Right cardiac atrium (tissue), 5 donors: ENCODE results near the gene HOXD4. TPM values are rescaled to one million over a fixed set of nuclear protein-coding genes. Genes with fewer than 3 reads are reported as not detected.

Experiments used
- ATAC-seq, 2 donors: fragments of 200-7000 bp; cut with Tn5 transposase; one replicate each; pipeline versions ENCODE4 v1.8.0 to v1.9.1; 2020; ENCODE audit warnings: moderate library complexity in 2 of 2, mild to moderate bottlenecking in 1 of 2
- DNase-seq, 3 donors: peaks; one replicate each; pipeline ENCODE4 v3.0.0-alpha.2; 2020
- H3K27ac ChIP-seq: one replicate; pipeline ENCODE4 v1.5.1; 2013; ENCODE audit warnings: mild to moderate bottlenecking, low read length, control low read depth, moderate library complexity
- H3K27me3 ChIP-seq: one replicate; pipeline ENCODE4 v1.6.1; 2013; ENCODE audit not compliant: control insufficient read depth, insufficient read depth
- H3K4me1 ChIP-seq: one replicate; pipeline ENCODE4 v1.6.1; 2013; ENCODE audit warnings: low read length; ENCODE audit not compliant: control insufficient read depth, insufficient read depth
- H3K4me3 ChIP-seq: one replicate; pipeline ENCODE4 v1.5.1; 2013; ENCODE audit warnings: low read length, control low read depth
- H3K9me3 ChIP-seq: one replicate; pipeline ENCODE4 v1.6.1; 2013; ENCODE audit warnings: low read length; ENCODE audit not compliant: control insufficient read depth
- WGBS: extraction: QIAGEN DNeasy Blood & Tissue Kit; methylation state at CpG from one replicate; pipeline ENCODE4 v1.1.7; 2013; 5-methylcytosine and 5-hydroxymethylcytosine counted together
- intact Hi-C, 4 donors: fragments of 100-400 bp; cut with DNase I; formaldehyde crosslinking; loops; one replicate each; pipeline versions ENCODE4 v1.11.0 to v1.14.0; 2022 to 2023
- polyA plus RNA-seq: library from polyadenylated mRNA; stranded (reverse); fragments of 200-250 nt; gene quantifications from one replicate; pipeline ENCODE4 v1.2.3, GENCODE V29; 2013
- total RNA-seq, 4 donors: library from RNA; stranded (reverse); fragmentation: NEBNext Ultra II Directional; extraction: Animal tissue kit (Norgen Biotek cat#: 25700); gene quantifications; one replicate each; pipeline ENCODE4 v1.2.1, GENCODE V29; 2021
- donor health status: healthy with polysubstance abuse.
- donor health status: DM: no; HTN: yes; CAD: no.
- donor health status: DM: no; HTN: no; CAD: no.
- donor health status: DM: no; HTN: yes; CAD: no; lungs with severe emphysema.
- donor health status: DM: yes; HTN: yes; CAD: no.

Gene HOXD4
- total and polyA plus RNA-seq, 5 donors, result 0.29 TPM; not detected in 4

GRCh38 chr2:176147210-176147799 lies 4.0 kb upstream of the HOXD4 start:
- H3K27me3 ChIP-seq, result peaks cover 8% of the 10 kb centered on the region
- WGBS, result 19% methylated on average over 32 of the region's 32 CpGs
- no peaks in the 10 kb centered on the region for H3K9me3 ChIP-seq
- peaks cover 3% of the 10 kb centered on the region for H3K4me1 ChIP-seq
- intact Hi-C loops, result loop anchor here in 3 of 4 donors (10.0 kb wide), 2 partner anchors 407 to 667 kb away; no protein-coding TSS in a partner anchor
- no peak overlapping the region for H3K27ac ChIP-seq
- H3K4me3 ChIP-seq, result no peak overlapping the region
- DNase-seq (no peak), ATAC-seq (no peak)

GRCh38 chr2:176147800-176148496 lies 3.4 kb upstream of the HOXD4 start:
- H3K27ac ChIP-seq, result no peak overlapping the region
- H3K27me3 ChIP-seq, result peaks cover 8% of the 10 kb centered on the region
- DNase-seq (no peak), ATAC-seq (no peak)
- H3K4me1 ChIP-seq, result peaks cover 3% of the 10 kb centered on the region
- intact Hi-C loops, result loop anchor here in 3 of 4 donors (10.0 kb wide), 2 partner anchors 407 to 667 kb away; no protein-coding TSS in a partner anchor
- H3K9me3 ChIP-seq, result no peaks in the 10 kb centered on the region
- H3K4me3 ChIP-seq, result no peak overlapping the region
- 14% methylated on average over 31 of the region's 31 CpGs for WGBS

GRCh38 chr2:176148751-176149421 lies 2.5 kb upstream of the HOXD4 start:
- no peak for ATAC-seq
- no peak for DNase-seq
- H3K27ac ChIP-seq, result no peak overlapping the region
- WGBS, result 31% methylated on average over 11 of the region's 11 CpGs
- H3K27me3 ChIP-seq, result peaks cover 3% of the 10 kb centered on the region
- H3K4me1 ChIP-seq, result peaks cover 3% of the 10 kb centered on the region
- H3K9me3 ChIP-seq, result no peaks in the 10 kb centered on the region
- no peak overlapping the region for H3K4me3 ChIP-seq
- intact Hi-C loops, result loop anchor here in 3 of 4 donors (10.0 kb wide), 2 partner anchors 406 to 666 kb away; no protein-coding TSS in a partner anchor

GRCh38 chr2:176149481-176149938 lies 1.8 kb upstream of the HOXD4 start:
- no peak for DNase-seq
- Histone ChIP-seq H3K4me3 (no peak overlapping the region), H3K4me1 (peaks cover 3% of the 10 kb centered on the region), H3K27ac (no peak overlapping the region), H3K27me3 (peaks cover 3% of the 10 kb centered on the region), H3K9me3 (no peaks in the 10 kb centered on the region)
- ATAC-seq, result no peak
- intact Hi-C loops, result loop anchor here in 3 of 4 donors (10.0 kb wide), 2 partner anchors 405 to 665 kb away; no protein-coding TSS in a partner anchor
- 29% methylated on average over 22 of the region's 22 CpGs for WGBS

DNA sequence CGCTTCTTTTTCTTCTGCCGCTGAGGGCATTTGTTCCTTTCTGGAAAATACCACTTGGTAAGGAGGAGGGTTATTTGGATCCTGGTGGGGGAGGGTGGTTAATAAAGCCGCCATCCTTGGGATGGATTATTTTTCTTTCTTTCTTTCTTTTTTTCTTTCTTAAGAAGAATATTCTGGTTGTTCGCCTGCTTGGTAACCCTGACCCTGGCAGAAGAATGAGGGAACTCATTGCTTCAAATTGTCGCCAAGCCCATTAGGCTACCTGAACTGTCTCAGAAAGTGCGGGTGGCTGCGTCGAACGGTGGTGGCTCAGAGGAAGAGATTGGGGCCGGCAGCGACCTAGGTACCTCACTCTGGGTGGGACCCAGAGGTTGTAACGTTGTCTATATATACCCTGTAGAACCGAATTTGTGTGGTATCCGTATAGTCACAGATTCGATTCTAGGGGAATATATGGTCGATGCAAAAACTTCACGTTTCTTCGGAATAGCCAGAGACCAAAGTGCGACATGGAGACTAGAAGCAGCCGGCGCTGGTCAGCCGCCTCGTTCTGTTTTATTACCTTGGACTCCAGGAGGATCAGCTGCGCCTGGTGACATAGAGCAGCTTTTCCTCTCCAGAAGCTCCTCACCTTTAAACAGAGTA lies 1.3 kb upstream of the HOXD4 start:
- no peak for DNase-seq
- Histone ChIP-seq H3K27ac (no peak overlapping the region), H3K4me1 (peaks cover 3% of the 10 kb centered on the region), H3K4me3 (no peak overlapping the region), H3K27me3 (no peaks in the 10 kb centered on the region), H3K9me3 (no peaks in the 10 kb centered on the region)
- intact Hi-C loops, result loop anchor here in 3 of 4 donors (10.0 kb wide), 2 partner anchors 405 to 665 kb away; no protein-coding TSS in a partner anchor
- 20% methylated on average over 24 of the region's 24 CpGs for WGBS
- ATAC-seq, result no peak

DNA sequence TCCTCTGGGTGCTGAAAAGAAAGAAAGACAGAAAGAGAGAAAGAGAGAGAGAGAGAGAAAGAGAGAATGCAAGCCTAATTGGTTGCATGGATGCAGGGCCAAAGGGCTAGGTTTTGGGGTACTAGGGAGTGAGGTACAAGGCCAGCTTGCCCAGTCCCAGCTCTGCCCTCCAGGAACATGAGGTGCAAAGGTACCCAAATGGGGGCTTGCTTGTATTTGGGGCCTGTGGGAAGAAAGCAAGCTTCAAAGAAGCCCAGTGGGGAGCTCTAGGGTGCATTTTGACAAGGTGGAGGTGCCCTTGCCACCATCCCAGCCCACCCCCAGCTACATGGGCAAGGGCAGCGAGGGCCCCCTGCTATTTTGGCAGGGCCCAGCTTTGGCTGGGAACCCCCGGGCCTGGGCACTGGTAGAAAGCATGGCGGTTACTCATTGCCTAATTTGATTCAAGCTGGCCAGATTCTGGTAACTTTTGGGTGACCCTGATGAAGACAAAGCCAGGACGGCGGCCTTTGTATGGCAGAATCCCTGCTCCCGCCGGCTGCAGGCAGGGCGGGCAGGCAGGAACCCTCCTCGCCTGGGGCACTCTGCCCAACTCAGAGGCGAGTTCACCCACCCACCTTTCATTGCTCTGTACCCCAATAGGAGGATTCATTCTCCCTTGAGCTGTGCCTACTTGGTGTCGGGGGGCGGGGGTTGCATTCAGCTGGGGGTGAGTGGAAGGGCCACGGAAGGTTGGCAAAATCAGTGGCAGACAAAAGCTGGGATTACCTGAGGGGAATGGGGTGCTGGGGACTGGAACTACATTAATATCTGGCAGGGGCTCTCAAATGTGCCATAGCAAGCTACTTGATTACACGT lies 537 bp upstream of the HOXD4 start:
- Histone ChIP-seq H3K27me3 (no peaks in the 10 kb centered on the region), H3K4me1 (peaks cover 3% of the 10 kb centered on the region), H3K4me3 (no peak overlapping the region), H3K27ac (no peak overlapping the region), H3K9me3 (no peaks in the 10 kb centered on the region)
- ATAC-seq (no peak), DNase-seq (no peak)
- intact Hi-C loops, result no loop called here
- 23% methylated on average over 14 of the region's 14 CpGs for WGBS

DNA sequence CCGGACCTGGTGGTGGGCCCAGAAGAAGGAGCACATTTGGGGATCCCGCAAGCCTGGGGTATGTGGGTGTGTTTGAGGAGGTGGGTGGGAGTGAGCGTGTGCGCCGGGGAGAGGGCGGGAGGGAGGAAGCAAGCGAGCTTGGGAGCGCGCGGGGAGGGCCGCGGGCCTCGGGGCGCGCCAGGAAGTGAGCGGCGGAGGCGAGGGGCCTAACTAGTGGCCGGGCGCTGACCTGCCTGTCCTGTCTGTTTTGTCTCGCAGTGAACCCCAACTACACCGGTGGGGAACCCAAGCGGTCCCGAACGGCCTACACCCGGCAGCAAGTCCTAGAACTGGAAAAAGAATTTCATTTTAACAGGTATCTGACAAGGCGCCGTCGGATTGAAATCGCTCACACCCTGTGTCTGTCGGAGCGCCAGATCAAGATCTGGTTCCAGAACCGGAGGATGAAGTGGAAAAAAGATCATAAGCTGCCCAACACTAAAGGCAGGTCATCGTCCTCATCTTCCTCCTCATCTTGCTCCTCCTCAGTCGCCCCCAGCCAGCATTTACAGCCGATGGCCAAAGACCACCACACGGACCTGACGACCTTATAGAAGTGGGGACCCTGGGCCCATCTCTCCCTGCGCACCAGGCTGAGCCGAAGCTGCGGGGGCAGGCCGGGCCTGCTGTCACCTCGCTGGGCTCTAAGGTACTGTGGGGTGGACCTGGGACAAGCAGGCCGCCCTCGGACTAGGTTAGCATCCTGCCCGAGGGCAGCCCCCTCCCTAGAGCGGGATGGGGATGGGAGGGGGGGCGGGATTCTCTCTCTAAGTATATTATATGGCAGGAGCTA lies 1.2 kb downstream of the HOXD4 start:
- no peaks in the 10 kb centered on the region for H3K27me3 ChIP-seq
- ATAC-seq (no peak), DNase-seq (no peak)
- H3K27ac ChIP-seq, result no peak overlapping the region
- peaks cover 3% of the 10 kb centered on the region for H3K4me1 ChIP-seq
- intact Hi-C loops, result no loop called here
- H3K9me3 ChIP-seq, result no peaks in the 10 kb centered on the region
- WGBS, result 16% methylated on average over 48 of the region's 48 CpGs
- peak overlapping the region; percentile 27 for H3K4me3 ChIP-seq

DNA sequence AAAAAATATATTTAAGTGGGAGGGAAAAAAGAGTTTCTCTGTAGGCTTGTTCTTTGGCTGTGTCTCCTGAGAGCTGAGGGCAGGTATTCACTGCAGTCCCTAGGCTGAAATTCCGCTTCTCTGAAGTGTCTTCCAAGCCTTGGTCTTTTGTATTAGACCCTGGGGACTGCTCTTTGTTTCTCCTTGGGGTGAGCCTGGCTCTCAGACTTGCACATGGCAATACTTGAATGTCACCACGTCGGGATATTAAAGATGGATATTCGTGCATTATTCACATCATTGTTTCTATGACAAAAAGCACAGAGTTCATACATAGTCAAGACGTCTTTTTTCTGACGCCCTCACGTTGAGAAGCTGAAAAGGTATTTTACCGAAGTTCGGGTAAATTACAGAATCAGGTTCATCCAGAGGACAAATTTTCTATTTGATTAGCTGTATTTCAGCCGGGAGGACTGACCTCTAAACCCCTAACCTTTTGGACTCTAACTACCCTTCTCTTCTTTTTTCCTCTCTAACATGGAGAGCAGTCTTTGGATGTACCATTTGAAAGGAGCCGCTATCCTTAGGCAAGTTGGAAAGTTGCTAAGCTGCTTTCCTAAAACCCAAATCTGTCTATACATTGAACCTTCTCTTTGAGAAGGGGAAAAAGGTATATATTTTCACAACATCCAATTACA lies 3.4 kb downstream of the HOXD4 start:
- intact Hi-C loops, result no loop called here
- DNase-seq, result no peak
- peaks cover 6% of the 10 kb centered on the region for H3K4me1 ChIP-seq
- 24% methylated on average over 11 of the region's 11 CpGs for WGBS
- no peak overlapping the region for H3K27ac ChIP-seq
- H3K4me3 ChIP-seq, result no peak overlapping the region
- no peaks in the 10 kb centered on the region for H3K27me3 ChIP-seq
- no peaks in the 10 kb centered on the region for H3K9me3 ChIP-seq
- ATAC-seq, result no peak

DNA sequence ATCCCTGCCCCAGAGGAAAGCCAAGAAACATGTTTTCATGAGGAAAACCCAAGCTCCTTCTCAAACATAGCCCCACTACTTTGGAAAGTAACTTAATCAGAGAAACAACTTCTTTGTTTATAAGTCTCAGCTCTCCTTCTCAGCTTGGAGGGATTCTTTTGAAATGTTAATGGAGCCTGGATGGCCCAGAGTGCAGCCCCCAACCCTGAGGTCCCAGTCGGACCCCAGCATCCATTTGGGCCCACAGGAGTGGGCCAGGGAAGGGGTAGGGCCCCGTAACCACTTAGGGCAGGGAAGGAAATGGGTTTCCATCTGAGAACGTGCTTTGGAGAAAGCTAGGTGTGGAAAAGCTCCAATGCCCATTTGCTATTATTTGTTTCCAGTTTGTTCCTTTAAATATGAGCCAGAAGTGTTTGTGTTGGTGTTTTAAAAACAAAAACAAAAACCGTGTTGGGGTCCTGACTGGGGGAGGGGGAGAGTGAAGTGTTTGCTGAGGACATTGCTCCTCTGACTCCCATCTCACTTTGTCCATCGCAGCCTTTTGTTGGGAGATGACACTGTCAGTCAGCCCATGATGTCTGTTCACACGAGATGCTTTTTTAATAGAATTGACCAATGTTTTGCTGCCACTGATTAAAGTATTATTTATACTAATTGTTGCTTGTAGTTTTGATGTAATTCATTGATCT lies 4.2 kb downstream of the HOXD4 start:
- intact Hi-C loops, result no loop called here
- Histone ChIP-seq H3K27me3 (no peaks in the 10 kb centered on the region), H3K4me1 (peaks cover 8% of the 10 kb centered on the region), H3K9me3 (no peaks in the 10 kb centered on the region), H3K4me3 (no peak overlapping the region), H3K27ac (no peak overlapping the region)
- 18% methylated on average over 6 of the region's 6 CpGs for WGBS
- no peak for DNase-seq
- no peak for ATAC-seq
